Activated T-cell treated with anti-CD3 and anti-CD28 coated beads for 48 hours (primary cell): ENCODE results near the gene QKI.
"Not testable (repeated sequence)": the region's sequence is repeated elsewhere in the genome, so short reads cannot be mapped to it uniquely, and the experiment has no call there.

Experiments used
- DNase-seq: peaks from one replicate; pipeline ENCODE4 v3.0.0-alpha.2; 2020; ENCODE audit warnings: low read depth

The QKI gene

DNA sequence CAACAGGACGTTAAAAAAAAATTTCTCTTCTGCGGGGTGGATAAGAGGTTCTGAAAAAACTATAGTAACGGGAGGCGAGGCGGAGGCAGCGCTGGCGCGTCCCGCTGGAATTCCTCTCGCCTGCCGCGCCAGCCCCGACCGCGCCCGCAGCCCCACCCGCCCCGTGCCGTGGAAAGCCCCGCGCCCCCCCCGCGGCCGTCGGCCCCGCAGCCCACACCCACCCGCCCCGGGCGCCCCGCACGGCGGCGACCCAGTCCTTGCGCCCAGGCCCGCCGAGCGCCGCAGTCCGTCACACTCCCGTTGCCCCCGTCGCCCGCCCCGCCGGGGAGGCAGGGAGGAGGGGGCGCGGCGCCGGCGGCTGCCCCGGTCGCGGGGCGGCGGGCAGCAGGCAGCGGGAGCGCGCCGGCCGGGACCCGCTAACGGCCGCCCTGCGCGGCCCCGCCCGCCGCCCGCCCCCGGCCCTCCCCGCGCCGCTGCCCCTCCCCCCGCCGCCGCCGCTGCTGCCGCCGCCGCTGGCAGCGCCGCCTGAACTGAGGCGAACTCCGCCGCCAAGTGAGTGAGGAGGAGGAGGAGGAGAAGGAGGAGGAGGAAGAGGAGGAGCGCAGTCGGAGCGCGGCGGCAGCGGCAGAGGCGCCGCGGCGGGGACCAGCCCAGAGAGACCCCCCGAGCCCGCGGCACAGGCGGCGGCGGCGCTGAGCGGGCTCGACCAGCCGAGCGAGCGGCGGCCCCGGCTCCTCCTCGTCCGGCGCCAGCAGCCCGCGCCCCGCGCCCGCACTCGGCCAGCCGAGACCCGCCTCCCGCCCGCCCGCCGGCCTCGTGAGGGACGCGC, at the start of gene QKI:
Gene QKI (plus strand): TSS at position 602 of the 829 bp plus-strand sequence. CDS start 476 bp downstream, outside the sequence.
- peak; percentile 72 for DNase-seq

- no peak for DNase-seq
Measured at GRCh38 chr6:163366288-163366687, 48.2 kb upstream of the QKI start.

- DNase-seq, result no peak
Measured at GRCh38 chr6:163367497-163368183, 46.9 kb upstream of the QKI start.

GRCh38 chr6:163369141-163369540, 45.4 kb upstream of the QKI start:
- DNase-seq, result no peak

- DNase-seq, result no peak
Measured at GRCh38 chr6:163369628-163370365, 44.7 kb upstream of the QKI start.

GRCh38 chr6:163370464-163371117, 43.9 kb upstream of the QKI start:
- no peak for DNase-seq

DNA sequence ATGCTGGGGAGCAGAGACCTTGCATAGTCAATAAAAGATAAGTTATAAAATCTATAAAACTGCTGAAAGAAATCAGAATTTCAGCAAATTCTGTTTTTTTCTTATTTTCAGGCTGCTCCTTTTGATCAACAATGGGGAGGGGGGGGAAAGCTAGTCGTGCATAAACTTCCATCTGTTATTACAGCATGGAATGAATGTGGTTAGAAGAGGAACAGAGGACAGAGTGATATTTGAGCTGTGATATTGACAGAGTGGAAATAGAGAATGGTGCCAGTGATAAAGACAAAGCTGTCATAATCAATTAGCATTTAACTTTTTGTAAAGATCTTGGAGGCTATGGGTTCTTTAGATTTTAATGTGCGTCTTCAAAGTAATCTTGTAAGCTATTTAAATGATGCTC, 43.4 kb upstream of the QKI start:
- no peak for DNase-seq

- no peak for DNase-seq
Measured at GRCh38 chr6:163373240-163373639, 41.3 kb upstream of the QKI start.

GRCh38 chr6:163375361-163375760, 39.2 kb upstream of the QKI start:
- no peak for DNase-seq

GRCh38 chr6:163376187-163376586, 38.3 kb upstream of the QKI start:
- DNase-seq, result no peak

- no peak for DNase-seq
Measured at GRCh38 chr6:163377561-163377960, 37.0 kb upstream of the QKI start.

- no peak for DNase-seq
Measured at GRCh38 chr6:163380216-163380615, 34.3 kb upstream of the QKI start.

GRCh38 chr6:163381118-163381756, 33.3 kb upstream of the QKI start:
- no peak for DNase-seq

- DNase-seq, result not testable (repeated sequence)
Measured at GRCh38 chr6:163383396-163383795, 31.1 kb upstream of the QKI start.

DNA sequence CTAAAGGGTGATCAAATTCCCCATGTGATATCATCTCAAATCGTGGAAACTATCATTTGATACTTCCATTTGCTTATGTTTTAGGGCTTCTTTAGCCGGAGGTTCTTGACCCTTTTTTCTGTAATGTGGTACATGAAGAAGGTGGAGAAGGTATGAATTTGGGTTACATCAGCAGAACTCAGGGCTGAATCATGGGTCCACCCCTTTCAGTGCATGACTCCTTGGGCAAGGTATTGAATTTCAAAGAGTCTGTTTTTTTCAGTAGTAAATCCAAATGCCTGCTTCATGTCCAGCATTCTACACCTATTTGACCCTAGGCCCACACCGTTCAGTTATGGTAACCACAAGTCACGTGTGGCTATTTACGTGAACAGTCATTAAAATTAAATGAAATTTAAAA, 30.6 kb upstream of the QKI start:
- no peak for DNase-seq

DNA sequence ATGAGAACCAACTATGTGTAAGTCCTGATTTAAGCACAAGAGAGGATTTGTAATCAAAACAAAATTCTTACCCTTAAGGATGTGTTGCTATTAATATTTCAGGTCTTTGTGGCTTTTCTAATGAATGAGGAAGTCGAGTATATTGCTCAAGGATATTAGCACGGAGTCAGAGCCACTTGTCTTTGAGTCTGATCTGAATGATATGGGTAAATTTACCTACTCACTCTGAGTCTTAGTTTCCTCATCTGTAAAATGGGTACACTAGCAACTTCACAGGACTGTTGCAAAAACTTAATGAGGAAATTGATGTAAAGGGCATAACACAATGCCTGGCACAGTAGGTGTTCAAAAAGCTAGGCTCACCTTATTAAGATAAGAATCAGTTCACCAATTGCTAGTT, 30.0 kb upstream of the QKI start:
- no peak for DNase-seq

GRCh38 chr6:163385503-163385902, 29.0 kb upstream of the QKI start:
- not testable (repeated sequence) for DNase-seq

DNA sequence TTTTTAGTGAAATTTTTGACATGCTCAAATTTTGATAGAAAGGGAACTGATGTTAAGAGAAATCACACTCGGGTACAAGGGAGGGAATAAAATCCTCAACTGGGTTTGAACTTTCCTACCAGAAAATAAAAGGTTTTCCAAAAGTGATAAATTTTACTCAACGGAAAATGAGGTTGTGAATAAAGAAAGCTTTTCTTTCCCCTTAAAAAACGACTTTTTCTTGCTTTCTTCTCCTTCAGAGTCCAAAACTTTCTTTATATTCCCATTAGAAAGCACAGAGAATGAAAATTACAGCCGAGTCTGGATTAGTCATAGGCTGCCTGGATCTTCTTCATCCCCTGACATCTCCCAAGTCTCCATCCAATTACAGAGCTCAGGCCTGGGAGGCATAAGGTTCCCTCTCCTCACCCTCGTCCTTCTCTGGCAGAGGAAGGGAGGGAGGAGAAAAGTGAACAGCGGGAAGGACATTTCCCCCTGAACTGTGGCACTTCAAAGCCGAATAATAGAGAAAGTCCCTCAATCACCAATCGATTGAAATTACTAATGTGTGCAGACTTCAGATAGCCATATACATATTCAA, 28.1 kb upstream of the QKI start:
- no peak for DNase-seq

DNA sequence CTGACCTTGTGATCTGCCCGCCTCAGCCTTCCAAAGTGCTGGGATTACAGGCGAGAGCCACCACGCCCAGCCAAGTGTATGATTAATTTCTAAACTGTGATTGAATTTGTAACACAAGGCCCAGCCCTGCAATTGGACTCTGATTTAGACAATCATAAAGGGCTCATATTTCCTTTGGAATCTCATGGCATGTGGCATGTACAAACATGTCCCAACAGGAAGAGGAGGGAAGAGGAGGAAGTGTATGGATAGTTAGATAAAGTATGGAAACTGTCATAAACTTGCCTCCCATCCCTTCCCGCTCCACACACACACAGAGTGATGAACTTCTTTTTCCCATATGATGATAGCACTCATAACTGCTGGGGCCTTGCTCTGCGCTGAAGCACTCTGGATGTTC, 27.2 kb upstream of the QKI start:
- DNase-seq, result no peak

DNA sequence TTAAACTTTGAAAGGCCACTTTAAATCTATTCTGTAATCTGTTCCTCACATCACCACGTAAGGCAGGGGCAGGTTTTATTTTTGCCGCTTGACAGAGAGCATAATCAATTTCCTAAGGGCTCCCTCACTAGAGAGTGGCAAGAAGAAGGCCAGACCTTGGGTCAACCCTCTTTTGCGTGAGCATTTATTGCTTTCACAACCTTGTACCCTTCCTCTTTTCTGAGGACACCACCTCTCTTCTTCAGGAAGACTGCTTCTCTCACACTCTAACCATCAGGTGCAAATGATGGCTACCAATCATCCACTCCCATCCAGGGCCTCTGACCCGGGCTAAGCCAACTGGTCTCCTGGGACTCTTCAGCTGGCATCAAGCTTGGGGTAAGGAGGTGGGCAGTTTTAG, 25.2 kb upstream of the QKI start:
- DNase-seq, result no peak

- DNase-seq, result no peak
Measured at GRCh38 chr6:163390770-163391169, 23.7 kb upstream of the QKI start.
